IMR-90 (cell line): Measurements from ENCODE around the gene FBXO33. TPM values are rescaled to one million over a fixed set of nuclear protein-coding genes. Genes with fewer than 3 reads are reported as not detected.

Experiments
- ATAC-seq: fragments of 200-7000 bp; cut with Tn5 transposase; 2 replicates; pipeline ENCODE4 v1.9.1; 2020; ENCODE audit warnings: low read depth, mild to moderate bottlenecking, moderate library complexity
- BruUV-seq: library from RNA; stranded (reverse); fragments of 400-500 nt; replicated peaks from 2 replicates; lab custom pipeline; 2021; lab: Mats Ljungman, UMichigan
- CTCF ChIA-PET: fragments of 300-600 bp; formaldehyde crosslinking; extraction: SDS; loops from one replicate; lab custom pipeline; 2021; ENCODE audit warnings: antibody characterized with exemption; lab: Yijun Ruan, JAX
- POLR2A ChIA-PET: fragments of 300-600 bp; sonication (Branson Sonifier 250); formaldehyde crosslinking; loops from one replicate; lab custom pipeline; 2022; ENCODE audit warnings: antibody characterized with exemption; ENCODE audit not compliant: unreplicated experiment; lab: Charles Lee
- DNase-seq: peaks from one replicate; pipeline ENCODE4 v3.0.0; 2013
- H2AFZ ChIP-seq: replicated peaks from 2 replicates; pipeline ENCODE3; 2013; ENCODE audit warnings: low read length, mild to moderate bottlenecking; ENCODE audit not compliant: poor library complexity
- H2AK5ac ChIP-seq: 2 replicates; pipeline ENCODE4 v1.6.1; 2013; ENCODE audit warnings: low read depth, low read length, inconsistent platforms
- H2AK9ac ChIP-seq: replicated peaks from 2 replicates; pipeline ENCODE3; 2013; ENCODE audit warnings: mild to moderate bottlenecking, low read depth, low read length, moderate library complexity; ENCODE audit not compliant: poor library complexity
- H2BK120ac ChIP-seq: 2 replicates; pipeline ENCODE4 v1.6.1; 2013; ENCODE audit warnings: low read depth, low read length, inconsistent platforms
- H2BK15ac ChIP-seq: 3 replicates; pipeline ENCODE4 v1.6.1; 2013; ENCODE audit warnings: low read depth, low read length, inconsistent platforms
- H2BK20ac ChIP-seq: 2 replicates; pipeline ENCODE4 v1.6.1; 2013; ENCODE audit warnings: low read depth, mild to moderate bottlenecking, inconsistent platforms, low read length, moderate library complexity
- H2BK5ac ChIP-seq: 2 replicates; pipeline ENCODE4 v1.6.1; 2013; ENCODE audit warnings: mild to moderate bottlenecking, low read depth, low read length, inconsistent platforms; ENCODE audit not compliant: poor library complexity, severe bottlenecking
- H3K14ac ChIP-seq: replicated peaks from 2 replicates; pipeline ENCODE4 v1.6.1; 2013; ENCODE audit warnings: low read depth, low read length, inconsistent platforms
- H3K18ac ChIP-seq: 2 replicates; pipeline ENCODE4 v1.6.1; 2013; ENCODE audit warnings: low read depth, low read length, control low read depth
- H3K23ac ChIP-seq: 2 replicates; pipeline ENCODE4 v1.6.1; 2013; ENCODE audit warnings: low read depth, low read length, inconsistent platforms
- H3K27ac ChIP-seq: 2 replicates; pipeline ENCODE4 v1.5.1; 2013; ENCODE audit warnings: mild to moderate bottlenecking, control low read depth, low read length; ENCODE audit not compliant: insufficient read depth
- H3K27me3 ChIP-seq: 2 replicates; pipeline ENCODE4 v1.6.1; 2013; ENCODE audit warnings: low read length; ENCODE audit not compliant: control insufficient read depth, insufficient read depth
- H3K36me3 ChIP-seq: 2 replicates; pipeline ENCODE4 v1.6.1; 2013; ENCODE audit warnings: low read length, mixed read lengths; ENCODE audit not compliant: control insufficient read depth, insufficient read depth
- H3K4ac ChIP-seq: 2 replicates; pipeline ENCODE4 v1.6.1; 2013; ENCODE audit warnings: low read depth, low read length, inconsistent platforms
- H3K4me1 ChIP-seq: 2 replicates; pipeline ENCODE4 v1.6.1; 2013; ENCODE audit warnings: low read length, mixed read lengths; ENCODE audit not compliant: control insufficient read depth, insufficient read depth
- H3K4me2 ChIP-seq: 2 replicates; pipeline ENCODE4 v1.6.1; 2013; ENCODE audit warnings: low read depth, mild to moderate bottlenecking, control low read depth, low read length, moderate library complexity
- H3K4me3 ChIP-seq: 2 replicates; pipeline ENCODE4 v1.5.1; 2013; ENCODE audit warnings: low read depth, mild to moderate bottlenecking, control low read depth, low read length, moderate library complexity; ENCODE audit not compliant: insufficient read depth
- H3K56ac ChIP-seq: 2 replicates; pipeline ENCODE4 v1.6.1; 2013; ENCODE audit warnings: low read length, inconsistent platforms; ENCODE audit not compliant: insufficient read depth; ENCODE audit errors: extremely low read depth
- H3K79me1 ChIP-seq, 2 experiments: 2 replicates each; pipeline ENCODE4 v1.6.1; 2013; ENCODE audit warnings: low read length in 2 of 2, inconsistent platforms in 1 of 2, low read depth in 1 of 2
- H3K9ac ChIP-seq: 2 replicates; pipeline ENCODE4 v1.6.1; 2013; ENCODE audit warnings: low read depth, low read length, control low read depth
- H3K9me1 ChIP-seq: 2 replicates; pipeline ENCODE4 v1.6.1; 2013; ENCODE audit warnings: low read length, inconsistent platforms; ENCODE audit not compliant: insufficient read depth
- H3K9me3 ChIP-seq: 2 replicates; pipeline ENCODE4 v1.6.1; 2013; ENCODE audit warnings: low read length; ENCODE audit not compliant: control insufficient read depth, insufficient read depth
- H4K20me1 ChIP-seq: 2 replicates; pipeline ENCODE4 v1.6.1; 2013; ENCODE audit warnings: low read length, inconsistent platforms; ENCODE audit not compliant: insufficient read depth
- H4K5ac ChIP-seq: 2 replicates; pipeline ENCODE4 v1.6.1; 2013; ENCODE audit warnings: mild to moderate bottlenecking, low read depth, low read length, control low read depth
- H4K8ac ChIP-seq, 2 experiments: 2 replicates each; pipeline ENCODE4 v1.6.1; 2013; ENCODE audit warnings: low read depth in 2 of 2, low read length in 2 of 2, control low read depth in 1 of 2, inconsistent platforms in 1 of 2
- H4K91ac ChIP-seq: 2 replicates; pipeline ENCODE4 v1.6.1; 2013; ENCODE audit warnings: low read depth, low read length, inconsistent platforms; ENCODE audit not compliant: insufficient read depth
- BHLHE40 ChIP-seq: fragments of 150-350 bp; IDR thresholded peaks from 2 replicates; pipeline ENCODE4 v1.6.1; 2016; ENCODE audit warnings: mild to moderate bottlenecking, low read depth, low read length
- CEBPB ChIP-seq: IDR thresholded peaks from 2 replicates; pipeline ENCODE4 v1.6.1; 2012; ENCODE audit warnings: low read depth, low read length, improper control_type of control experiment
- CHD1 ChIP-seq: IDR thresholded peaks from 2 replicates; pipeline ENCODE4 v1.6.1; 2012; ENCODE audit warnings: low read depth, low read length, improper control_type of control experiment
- FOS ChIP-seq: fragments of 150-350 bp; IDR thresholded peaks from 2 replicates; pipeline ENCODE4 v1.6.1; 2016; ENCODE audit warnings: low read depth, low read length
- MAFK ChIP-seq: IDR thresholded peaks from 2 replicates; pipeline ENCODE4 v1.6.1; 2012; ENCODE audit warnings: low read depth, low read length, improper control_type of control experiment
- MAZ ChIP-seq: IDR thresholded peaks from 2 replicates; pipeline ENCODE4 v1.6.1; 2012; ENCODE audit warnings: low read depth, mild to moderate bottlenecking, low read length, improper control_type of control experiment, moderate library complexity, borderline replicate concordance
- MXI1 ChIP-seq: IDR thresholded peaks from 2 replicates; pipeline ENCODE4 v1.6.1; 2012; ENCODE audit warnings: low read depth, mild to moderate bottlenecking, low read length, moderate library complexity, borderline replicate concordance
- RAD21 ChIP-seq: IDR thresholded peaks from 2 replicates; pipeline ENCODE4 v1.6.1; 2012; ENCODE audit warnings: low read length, improper control_type of control experiment
- RCOR1 ChIP-seq: IDR thresholded peaks from 2 replicates; pipeline ENCODE4 v1.6.1; 2012; ENCODE audit warnings: mild to moderate bottlenecking, low read length, improper control_type of control experiment; ENCODE audit not compliant: insufficient replicate concordance
- RFX5 ChIP-seq: IDR thresholded peaks from 2 replicates; pipeline ENCODE4 v1.8.0; 2012; ENCODE audit warnings: low read depth, mild to moderate bottlenecking, low read length, moderate library complexity
- SMC3 ChIP-seq: fragments of 150-350 bp; IDR thresholded peaks from 2 replicates; pipeline ENCODE4 v1.6.1; 2016; ENCODE audit warnings: low read depth, mild to moderate bottlenecking, antibody characterized with exemption, low read length, moderate library complexity
- WGBS, 2 experiments: methylation state at CpG; one replicate each; pipeline versions ENCODE4 v1.1.5 to v1.1.7; 2013; ENCODE audit warnings: missing lambda C conversion rate in 2 of 2; ENCODE audit not compliant: insufficient read length in 1 of 2; ENCODE audit errors: extremely low coverage in 2 of 2; 5-methylcytosine and 5-hydroxymethylcytosine counted together
- dilution Hi-C: fragments of 300-500 bp; cut with HindIII; formaldehyde crosslinking; loops from one replicate; pipeline ENCODE4 v1.14.3; 2018; ENCODE audit warnings: low sequenced_read_pairs; ENCODE audit not compliant: unreplicated experiment
- in situ Hi-C: fragments of 300-500 bp; cut with MboI; formaldehyde crosslinking; loops from 3 replicates; pipeline ENCODE4 v1.14.3; 2019; ENCODE audit warnings: low sequenced_read_pairs, inconsistent platforms, mixed read lengths
- intact Hi-C: fragments of 100-400 bp; cut with micrococcal nuclease; formaldehyde crosslinking; loops from 2 replicates; pipeline ENCODE4 v1.10.0; 2022
- polyA plus RNA-seq, 3 experiments: library from polyadenylated mRNA; depleted of rRNA; stranded (reverse); fragments of >200 nt; gene quantifications; 2 replicates each; pipeline ENCODE4 v1.2.3, GENCODE V29; 2012; ENCODE audit warnings: low replicate concordance in 1 of 3
- total RNA-seq: library from RNA; depleted of rRNA; stranded (reverse); fragments of >200 nt; gene quantifications from 2 replicates; pipeline ENCODE4 v1.2.3, GENCODE V29; 2012
- TF ChIP-seq, protein P1 (sequence below): fragments of 150-350 bp; IDR thresholded peaks from 2 replicates; pipeline ENCODE4 v1.6.1; 2017; ENCODE audit warnings: mild to moderate bottlenecking, antibody characterized with exemption, low read length, low read depth
- TF ChIP-seq, protein P2 (sequence below): fragments of 150-350 bp; IDR thresholded peaks from 2 replicates; pipeline ENCODE4 v1.6.1; 2016; ENCODE audit warnings: low read depth, mild to moderate bottlenecking, low read length, moderate library complexity, borderline replicate concordance
- TF ChIP-seq, protein P3 (sequence below): conservative IDR thresholded peaks from 2 replicates; pipeline ENCODE4 v1.5.1; 2012; ENCODE audit warnings: mild to moderate bottlenecking, low read depth, low read length, improper control_type of control experiment

The FBXO33 gene
- total and polyA plus RNA-seq, 2 of the 4 experiments (the other 2 are of a cell fraction): 7.6 to 10.0 TPM

DNA sequence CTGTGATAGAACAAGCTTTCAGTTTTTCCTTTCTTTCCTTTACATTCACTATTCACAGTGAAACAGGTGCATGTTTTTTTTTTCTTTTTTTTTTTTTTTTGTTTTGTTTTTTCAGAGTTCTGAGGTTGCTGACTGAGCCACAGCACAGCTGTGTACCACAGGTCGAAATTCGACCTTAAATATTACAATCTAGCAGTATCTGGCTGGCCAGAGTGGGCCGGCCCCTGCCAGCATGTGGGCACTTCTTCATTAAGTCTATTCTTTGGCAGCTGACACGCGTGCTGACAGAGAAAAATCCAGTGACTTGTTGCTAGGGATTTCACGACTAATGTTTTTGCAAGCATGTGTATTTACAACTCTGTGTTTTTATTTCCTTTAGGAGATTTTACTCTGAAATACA is 33.9 kb downstream of the FBXO33 start:
- H3K14ac ChIP-seq: no peak overlapping the region
- H4K20me1 ChIP-seq: no peaks in the 10 kb centered on the region
- H3K18ac ChIP-seq: no peak overlapping the region
- DNase-seq: no peak
- intact Hi-C loops (no loop called here), in situ Hi-C loops (no loop called here), dilution Hi-C loops (no loop called here)
- no peak overlapping the region for H3K23ac ChIP-seq
- no peak overlapping the region for H3K4ac ChIP-seq
- no peak overlapping the region for H3K56ac ChIP-seq
- H3K4me2 ChIP-seq: no peak overlapping the region
- H2AFZ ChIP-seq: no peak overlapping the region
- no TSS peak for BruUV-seq
- peaks cover 7% of the 10 kb centered on the region for H3K9me1 ChIP-seq
- H3K9me3 ChIP-seq: no peaks in the 10 kb centered on the region
- H3K27me3 ChIP-seq: no peaks in the 10 kb centered on the region
- no peak overlapping the region for H2AK9ac ChIP-seq
- ATAC-seq: no peak
- no peak overlapping the region for H2BK15ac ChIP-seq
- ChIA-PET POLR2A (no interaction called here), CTCF (no interaction called here)
- no peak overlapping the region for H4K91ac ChIP-seq
- H3K27ac ChIP-seq: no peak overlapping the region
- no CpG with 5 or more reads among the region's 6 CpGs for WGBS, 2 experiments
- H3K79me1 ChIP-seq: peaks cover 6 to 8% of the 10 kb centered on the region in 2 experiments; a peak in 3 of 4 replicates
- TF ChIP-seq MAFK (no peak), RCOR1 (no peak), RAD21 (no peak), CEBPB (no peak), RFX5 (no peak), MXI1 (no peak), CHD1 (no peak), SMC3 (no peak), FOS (no peak), BHLHE40 (no peak), MAZ (no peak)
- TF ChIP-seq, protein P1, sequence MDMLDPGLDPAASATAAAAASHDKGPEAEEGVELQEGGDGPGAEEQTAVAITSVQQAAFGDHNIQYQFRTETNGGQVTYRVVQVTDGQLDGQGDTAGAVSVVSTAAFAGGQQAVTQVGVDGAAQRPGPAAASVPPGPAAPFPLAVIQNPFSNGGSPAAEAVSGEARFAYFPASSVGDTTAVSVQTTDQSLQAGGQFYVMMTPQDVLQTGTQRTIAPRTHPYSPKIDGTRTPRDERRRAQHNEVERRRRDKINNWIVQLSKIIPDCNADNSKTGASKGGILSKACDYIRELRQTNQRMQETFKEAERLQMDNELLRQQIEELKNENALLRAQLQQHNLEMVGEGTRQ: no peak
- TF ChIP-seq, protein P2, sequence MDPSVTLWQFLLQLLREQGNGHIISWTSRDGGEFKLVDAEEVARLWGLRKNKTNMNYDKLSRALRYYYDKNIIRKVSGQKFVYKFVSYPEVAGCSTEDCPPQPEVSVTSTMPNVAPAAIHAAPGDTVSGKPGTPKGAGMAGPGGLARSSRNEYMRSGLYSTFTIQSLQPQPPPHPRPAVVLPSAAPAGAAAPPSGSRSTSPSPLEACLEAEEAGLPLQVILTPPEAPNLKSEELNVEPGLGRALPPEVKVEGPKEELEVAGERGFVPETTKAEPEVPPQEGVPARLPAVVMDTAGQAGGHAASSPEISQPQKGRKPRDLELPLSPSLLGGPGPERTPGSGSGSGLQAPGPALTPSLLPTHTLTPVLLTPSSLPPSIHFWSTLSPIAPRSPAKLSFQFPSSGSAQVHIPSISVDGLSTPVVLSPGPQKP: no peak
- TF ChIP-seq, protein P3, sequence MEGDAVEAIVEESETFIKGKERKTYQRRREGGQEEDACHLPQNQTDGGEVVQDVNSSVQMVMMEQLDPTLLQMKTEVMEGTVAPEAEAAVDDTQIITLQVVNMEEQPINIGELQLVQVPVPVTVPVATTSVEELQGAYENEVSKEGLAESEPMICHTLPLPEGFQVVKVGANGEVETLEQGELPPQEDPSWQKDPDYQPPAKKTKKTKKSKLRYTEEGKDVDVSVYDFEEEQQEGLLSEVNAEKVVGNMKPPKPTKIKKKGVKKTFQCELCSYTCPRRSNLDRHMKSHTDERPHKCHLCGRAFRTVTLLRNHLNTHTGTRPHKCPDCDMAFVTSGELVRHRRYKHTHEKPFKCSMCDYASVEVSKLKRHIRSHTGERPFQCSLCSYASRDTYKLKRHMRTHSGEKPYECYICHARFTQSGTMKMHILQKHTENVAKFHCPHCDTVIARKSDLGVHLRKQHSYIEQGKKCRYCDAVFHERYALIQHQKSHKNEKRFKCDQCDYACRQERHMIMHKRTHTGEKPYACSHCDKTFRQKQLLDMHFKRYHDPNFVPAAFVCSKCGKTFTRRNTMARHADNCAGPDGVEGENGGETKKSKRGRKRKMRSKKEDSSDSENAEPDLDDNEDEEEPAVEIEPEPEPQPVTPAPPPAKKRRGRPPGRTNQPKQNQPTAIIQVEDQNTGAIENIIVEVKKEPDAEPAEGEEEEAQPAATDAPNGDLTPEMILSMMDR: no peak
- H3K9ac ChIP-seq: no peak overlapping the region
- H4K5ac ChIP-seq: no peak overlapping the region
- no peak overlapping the region for H2BK20ac ChIP-seq
- no peak overlapping the region for H3K4me3 ChIP-seq
- H3K4me1 ChIP-seq: peaks cover 1% of the 10 kb centered on the region; the same call in 1 of the 2 replicates
- H2AK5ac ChIP-seq: no peak overlapping the region
- H2BK120ac ChIP-seq: no peak overlapping the region
- no peak overlapping the region for H2BK5ac ChIP-seq
- H4K8ac ChIP-seq: no peak overlapping the region
- H3K36me3 ChIP-seq: peaks cover 13% of the 10 kb centered on the region
